Liver (tissue), 3 donors: Measurements from ENCODE around the gene CD80.

Experiments
- EGR1 ChIP-seq, 2 donors: IDR thresholded peaks; 2 replicates each; pipeline ENCODE4 v1.6.1; 2016 to 2018; ENCODE audit warnings: antibody characterized with exemption in 2 of 2, low read depth in 2 of 2
- FOXA1 ChIP-seq: IDR thresholded peaks from 2 replicates; pipeline ENCODE4 v1.6.1; 2016; ENCODE audit warnings: antibody characterized with exemption
- GABPA ChIP-seq, 2 donors: IDR thresholded peaks in 1 of 2; conservative IDR thresholded peaks in 1 of 2; 2 replicates each; pipeline ENCODE4 v1.6.1; 2016; ENCODE audit warnings: antibody characterized with exemption in 2 of 2, mild to moderate bottlenecking in 1 of 2, moderate library complexity in 1 of 2
- NR2F2 ChIP-seq: IDR thresholded peaks from 2 replicates; pipeline ENCODE4 v1.6.1; 2016; ENCODE audit warnings: antibody characterized with exemption
- RXRA ChIP-seq, 2 donors: IDR thresholded peaks; 2 replicates each; pipeline ENCODE4 v1.6.1; 2017 to 2018; ENCODE audit warnings: antibody characterized with exemption in 2 of 2, mild to moderate bottlenecking in 1 of 2
- YY1 ChIP-seq: IDR thresholded peaks from 2 replicates; pipeline ENCODE4 v1.6.1; 2016; ENCODE audit warnings: antibody characterized with exemption, mild to moderate bottlenecking
- TF ChIP-seq, protein P1 (sequence below): IDR thresholded peaks from 2 replicates; pipeline ENCODE4 v1.6.1; 2016; ENCODE audit warnings: antibody characterized with exemption
- TF ChIP-seq, protein P2 (sequence below): fragments of 150-350 bp; IDR thresholded peaks from 2 replicates; pipeline ENCODE4 v1.5.1; 2017; ENCODE audit warnings: improper control_type of control experiment, low read depth, low read length; ENCODE audit not compliant: missing input control
- TF ChIP-seq, protein P3 (sequence below): IDR thresholded peaks from 2 replicates; pipeline ENCODE4 v1.6.1; 2016; ENCODE audit warnings: antibody characterized with exemption, mild to moderate bottlenecking
- TF ChIP-seq, protein P4 (sequence below): IDR thresholded peaks from 2 replicates; pipeline ENCODE4 v1.6.1; 2016; ENCODE audit warnings: antibody characterized with exemption
- donor health status: healthy.
- donor health status: healthy.

DNA sequence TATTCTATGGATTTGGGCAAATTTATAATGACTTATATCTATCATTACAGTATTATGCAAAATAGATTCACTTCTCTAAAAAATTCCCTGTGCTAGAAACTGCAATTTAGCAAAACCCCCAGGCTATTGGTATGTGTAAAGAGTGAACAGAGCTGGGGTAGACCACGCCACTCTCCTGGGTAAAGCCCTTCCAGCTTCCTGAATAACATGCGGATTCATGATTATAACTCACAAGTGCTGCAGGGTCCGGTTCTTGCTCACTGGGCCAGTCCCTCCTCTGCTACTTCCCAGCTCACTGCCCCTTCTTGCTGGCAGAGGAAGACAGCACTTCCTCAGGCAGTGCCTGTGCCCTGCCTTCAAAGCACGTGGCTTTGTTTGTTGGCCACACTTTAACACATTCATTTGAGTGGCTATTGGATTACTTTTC, 4.1 kb downstream of the CD80 start:
- TF ChIP-seq, protein P1, sequence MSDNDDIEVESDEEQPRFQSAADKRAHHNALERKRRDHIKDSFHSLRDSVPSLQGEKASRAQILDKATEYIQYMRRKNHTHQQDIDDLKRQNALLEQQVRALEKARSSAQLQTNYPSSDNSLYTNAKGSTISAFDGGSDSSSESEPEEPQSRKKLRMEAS: no peak
- TF ChIP-seq YY1: no peak
- TF ChIP-seq, protein P2, sequence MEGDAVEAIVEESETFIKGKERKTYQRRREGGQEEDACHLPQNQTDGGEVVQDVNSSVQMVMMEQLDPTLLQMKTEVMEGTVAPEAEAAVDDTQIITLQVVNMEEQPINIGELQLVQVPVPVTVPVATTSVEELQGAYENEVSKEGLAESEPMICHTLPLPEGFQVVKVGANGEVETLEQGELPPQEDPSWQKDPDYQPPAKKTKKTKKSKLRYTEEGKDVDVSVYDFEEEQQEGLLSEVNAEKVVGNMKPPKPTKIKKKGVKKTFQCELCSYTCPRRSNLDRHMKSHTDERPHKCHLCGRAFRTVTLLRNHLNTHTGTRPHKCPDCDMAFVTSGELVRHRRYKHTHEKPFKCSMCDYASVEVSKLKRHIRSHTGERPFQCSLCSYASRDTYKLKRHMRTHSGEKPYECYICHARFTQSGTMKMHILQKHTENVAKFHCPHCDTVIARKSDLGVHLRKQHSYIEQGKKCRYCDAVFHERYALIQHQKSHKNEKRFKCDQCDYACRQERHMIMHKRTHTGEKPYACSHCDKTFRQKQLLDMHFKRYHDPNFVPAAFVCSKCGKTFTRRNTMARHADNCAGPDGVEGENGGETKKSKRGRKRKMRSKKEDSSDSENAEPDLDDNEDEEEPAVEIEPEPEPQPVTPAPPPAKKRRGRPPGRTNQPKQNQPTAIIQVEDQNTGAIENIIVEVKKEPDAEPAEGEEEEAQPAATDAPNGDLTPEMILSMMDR: no peak
- TF ChIP-seq EGR1 (IDR thresholded peaks at IDR 0.05; ENCODE audit: low read depth in 2 of 2): no peak
- TF ChIP-seq, protein P3, sequence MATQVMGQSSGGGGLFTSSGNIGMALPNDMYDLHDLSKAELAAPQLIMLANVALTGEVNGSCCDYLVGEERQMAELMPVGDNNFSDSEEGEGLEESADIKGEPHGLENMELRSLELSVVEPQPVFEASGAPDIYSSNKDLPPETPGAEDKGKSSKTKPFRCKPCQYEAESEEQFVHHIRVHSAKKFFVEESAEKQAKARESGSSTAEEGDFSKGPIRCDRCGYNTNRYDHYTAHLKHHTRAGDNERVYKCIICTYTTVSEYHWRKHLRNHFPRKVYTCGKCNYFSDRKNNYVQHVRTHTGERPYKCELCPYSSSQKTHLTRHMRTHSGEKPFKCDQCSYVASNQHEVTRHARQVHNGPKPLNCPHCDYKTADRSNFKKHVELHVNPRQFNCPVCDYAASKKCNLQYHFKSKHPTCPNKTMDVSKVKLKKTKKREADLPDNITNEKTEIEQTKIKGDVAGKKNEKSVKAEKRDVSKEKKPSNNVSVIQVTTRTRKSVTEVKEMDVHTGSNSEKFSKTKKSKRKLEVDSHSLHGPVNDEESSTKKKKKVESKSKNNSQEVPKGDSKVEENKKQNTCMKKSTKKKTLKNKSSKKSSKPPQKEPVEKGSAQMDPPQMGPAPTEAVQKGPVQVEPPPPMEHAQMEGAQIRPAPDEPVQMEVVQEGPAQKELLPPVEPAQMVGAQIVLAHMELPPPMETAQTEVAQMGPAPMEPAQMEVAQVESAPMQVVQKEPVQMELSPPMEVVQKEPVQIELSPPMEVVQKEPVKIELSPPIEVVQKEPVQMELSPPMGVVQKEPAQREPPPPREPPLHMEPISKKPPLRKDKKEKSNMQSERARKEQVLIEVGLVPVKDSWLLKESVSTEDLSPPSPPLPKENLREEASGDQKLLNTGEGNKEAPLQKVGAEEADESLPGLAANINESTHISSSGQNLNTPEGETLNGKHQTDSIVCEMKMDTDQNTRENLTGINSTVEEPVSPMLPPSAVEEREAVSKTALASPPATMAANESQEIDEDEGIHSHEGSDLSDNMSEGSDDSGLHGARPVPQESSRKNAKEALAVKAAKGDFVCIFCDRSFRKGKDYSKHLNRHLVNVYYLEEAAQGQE: no peak
- TF ChIP-seq FOXA1: no peak
- TF ChIP-seq RXRA (IDR thresholded peaks at IDR 0.05): no peak
- no peak for TF ChIP-seq GABPA (IDR thresholded peaks at IDR 0.05 in 1 of 2, conservative IDR thresholded peaks at IDR 0.05 in 1 of 2)
- TF ChIP-seq NR2F2: no peak
- TF ChIP-seq, protein P4, sequence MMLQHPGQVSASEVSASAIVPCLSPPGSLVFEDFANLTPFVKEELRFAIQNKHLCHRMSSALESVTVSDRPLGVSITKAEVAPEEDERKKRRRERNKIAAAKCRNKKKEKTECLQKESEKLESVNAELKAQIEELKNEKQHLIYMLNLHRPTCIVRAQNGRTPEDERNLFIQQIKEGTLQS: no peak
